Immature natural killer cell (primary cell): ENCODE results near the gene LMOD2. TPM values are rescaled to one million over a fixed set of nuclear protein-coding genes. Genes with fewer than 3 reads are reported as not detected.
A peak's percentile ranks its signal among the peaks of the same experiment; 100 is the strongest.

Source experiments
- DNase-seq, 3 donors: peaks; one replicate each; pipeline ENCODE4 v3.0.0; 2022; ENCODE audit warnings: mixed read lengths in 1 of 3
- H3K27ac Mint-ChIP-seq, 6 donors: one replicate each; pipeline ENCODE4 v1.8.0; 2020; ENCODE audit warnings: mixed read lengths in 6 of 6, mild to moderate bottlenecking in 5 of 6, inconsistent platforms in 4 of 6, moderate library complexity in 3 of 6
- H3K27me3 Mint-ChIP-seq, 3 donors: one replicate each; pipeline ENCODE4 v1.8.0; 2020 to 2021; ENCODE audit warnings: low read depth in 3 of 3, mild to moderate bottlenecking in 3 of 3, mixed read lengths in 3 of 3, moderate library complexity in 3 of 3, inconsistent platforms in 1 of 3
- H3K36me3 Mint-ChIP-seq, 3 donors: one replicate each; pipeline ENCODE4 v1.8.0; 2020; ENCODE audit warnings: mixed read lengths in 3 of 3, inconsistent platforms in 2 of 3, mild to moderate bottlenecking in 2 of 3
- H3K4me1 Mint-ChIP-seq, 2 donors: one replicate each; pipeline ENCODE4 v1.8.0; 2020; ENCODE audit warnings: inconsistent platforms in 2 of 2, mild to moderate bottlenecking in 2 of 2, mixed read lengths in 2 of 2, moderate library complexity in 1 of 2
- H3K4me3 Mint-ChIP-seq, 5 donors: one replicate each; pipeline ENCODE4 v1.8.0; 2020; ENCODE audit warnings: mild to moderate bottlenecking in 5 of 5, mixed read lengths in 5 of 5, inconsistent platforms in 3 of 5, moderate library complexity in 3 of 5
- H3K9me3 Mint-ChIP-seq, 6 donors: one replicate each; pipeline ENCODE4 v1.8.0; 2020; ENCODE audit warnings: mild to moderate bottlenecking in 6 of 6, mixed read lengths in 6 of 6, inconsistent platforms in 4 of 6, moderate library complexity in 3 of 6
- polyA plus RNA-seq, 3 donors: library from polyadenylated mRNA; unstranded; fragments of 300-500 nt; fragmentation: Illumina TruSeq; gene quantifications; one replicate each; pipeline ENCODE4 v1.2.3, GENCODE V29; 2021

The LMOD2 gene, protein sequence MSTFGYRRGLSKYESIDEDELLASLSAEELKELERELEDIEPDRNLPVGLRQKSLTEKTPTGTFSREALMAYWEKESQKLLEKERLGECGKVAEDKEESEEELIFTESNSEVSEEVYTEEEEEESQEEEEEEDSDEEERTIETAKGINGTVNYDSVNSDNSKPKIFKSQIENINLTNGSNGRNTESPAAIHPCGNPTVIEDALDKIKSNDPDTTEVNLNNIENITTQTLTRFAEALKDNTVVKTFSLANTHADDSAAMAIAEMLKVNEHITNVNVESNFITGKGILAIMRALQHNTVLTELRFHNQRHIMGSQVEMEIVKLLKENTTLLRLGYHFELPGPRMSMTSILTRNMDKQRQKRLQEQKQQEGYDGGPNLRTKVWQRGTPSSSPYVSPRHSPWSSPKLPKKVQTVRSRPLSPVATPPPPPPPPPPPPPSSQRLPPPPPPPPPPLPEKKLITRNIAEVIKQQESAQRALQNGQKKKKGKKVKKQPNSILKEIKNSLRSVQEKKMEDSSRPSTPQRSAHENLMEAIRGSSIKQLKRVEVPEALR
- not detected for polyA plus RNA-seq

DNA sequence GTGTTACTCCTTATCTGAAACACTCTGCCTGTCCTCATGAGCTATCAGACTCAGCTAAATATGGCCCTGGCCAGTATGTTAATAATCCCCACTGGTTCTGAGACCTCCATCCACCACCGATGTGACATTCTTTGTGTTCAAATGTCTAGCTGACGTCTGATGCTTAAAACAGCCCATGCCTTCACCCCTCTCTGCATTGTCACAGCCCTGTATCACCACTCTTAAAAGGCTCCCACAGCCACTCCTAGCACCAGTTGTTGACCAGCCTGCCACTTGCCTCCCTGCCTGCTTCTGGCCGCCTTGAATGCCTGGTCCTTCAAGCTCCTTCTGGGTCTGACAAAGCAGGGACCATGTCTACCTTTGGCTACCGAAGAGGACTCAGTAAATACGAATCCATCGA, at the start of gene LMOD2:
Gene LMOD2, plus strand, starts transcription at position 253 of the 400 bp plus-strand sequence. Its CDS starts 98 bp downstream, at position 351.
- peaks cover 0 to 13% (median 11%) of the 10 kb centered on the region in 3 donors for H3K27me3 Mint-ChIP-seq
- no peak within 1 kb of the TSS for H3K4me3 Mint-ChIP-seq
- H3K27ac Mint-ChIP-seq, result no peak within 1 kb of the TSS
- H3K36me3 Mint-ChIP-seq, result no peaks in the 10 kb centered on the region
- H3K4me1 Mint-ChIP-seq, result no peaks in the 10 kb centered on the region
- no peaks in the 10 kb centered on the region for H3K9me3 Mint-ChIP-seq
- no peak for DNase-seq

DNA sequence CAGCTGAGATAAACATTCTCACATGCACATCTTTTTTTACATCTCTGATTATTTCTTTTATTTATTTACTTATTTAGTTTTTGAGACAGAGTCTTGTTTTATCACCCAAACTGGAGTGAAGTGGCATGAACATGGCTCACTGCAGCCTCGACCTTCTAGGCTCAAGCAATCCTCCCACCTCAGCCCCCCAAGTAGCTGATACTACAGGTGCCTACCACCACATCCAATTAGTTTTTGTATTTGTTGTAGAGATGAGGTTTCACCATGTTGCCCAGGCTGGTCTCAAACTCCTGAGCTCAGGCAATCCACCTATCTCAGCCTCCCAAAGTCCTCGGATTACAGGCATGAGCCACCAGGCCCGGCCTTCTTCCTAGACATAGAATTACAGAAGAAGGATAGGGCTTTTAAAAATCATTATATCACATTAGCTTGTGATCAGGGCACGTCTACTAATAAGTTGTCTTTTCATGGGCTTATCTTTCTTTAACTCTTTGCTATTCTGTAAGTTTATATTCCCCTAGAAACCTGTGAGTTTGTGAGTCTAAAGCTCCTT, 48.2 kb upstream of the LMOD2 start:
- DNase-seq, result no peak
- Mint-ChIP-seq H3K4me1 (no peaks in the 10 kb centered on the region), H3K9me3 (no peaks in the 10 kb centered on the region), H3K4me3 (no peak overlapping the region), H3K36me3 (no peaks in the 10 kb centered on the region), H3K27me3 (peaks cover 2 to 4% (median 2%) of the 10 kb centered on the region in 3 donors), H3K27ac (no peak overlapping the region)

DNA sequence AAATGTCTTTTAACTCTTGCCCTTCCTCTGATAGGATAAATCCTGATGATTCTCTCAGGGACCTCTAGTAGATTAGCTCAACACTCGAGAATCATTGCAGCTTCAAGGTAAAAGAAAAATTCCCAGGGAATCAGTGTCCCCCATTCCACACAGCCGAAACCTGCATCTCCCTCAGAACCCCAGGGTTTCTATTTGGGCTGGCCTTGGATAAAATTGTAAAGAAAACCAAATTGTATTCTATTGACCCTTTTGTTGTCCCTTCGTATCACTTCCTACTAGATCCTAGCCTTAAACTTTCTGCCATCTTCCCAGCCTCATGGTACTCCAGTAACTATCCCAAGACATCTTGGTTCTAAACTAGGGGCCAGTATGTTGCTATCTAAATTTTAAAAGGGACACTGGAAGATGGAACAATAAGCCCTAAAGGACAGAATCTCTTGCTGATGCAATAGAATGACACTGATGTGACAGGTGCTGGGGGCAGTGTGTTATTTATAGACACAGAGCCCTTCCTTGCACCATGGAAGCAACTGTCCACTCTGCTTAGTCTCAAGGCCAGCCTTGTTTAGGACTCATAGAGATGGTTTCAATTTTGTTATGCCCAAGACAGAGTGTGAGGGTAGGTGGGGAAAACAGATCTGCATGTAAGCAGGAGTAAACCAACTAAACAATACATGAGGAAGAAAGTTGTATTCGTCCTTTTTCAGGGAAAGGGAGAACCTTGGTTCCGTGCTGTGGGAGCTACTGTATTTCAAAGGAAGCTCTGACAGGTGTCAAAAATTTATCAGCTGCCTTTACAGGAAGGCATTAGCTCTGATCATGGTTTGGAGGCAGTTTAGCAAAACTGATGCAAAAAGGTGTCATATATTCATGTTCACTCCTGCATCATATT, 46.4 kb upstream of the LMOD2 start:
- Mint-ChIP-seq H3K9me3 (no peaks in the 10 kb centered on the region), H3K36me3 (no peaks in the 10 kb centered on the region), H3K4me1 (no peaks in the 10 kb centered on the region), H3K4me3 (no peak overlapping the region), H3K27me3 (peaks cover 2 to 5% (median 2%) of the 10 kb centered on the region in 3 donors), H3K27ac (no peak overlapping the region)
- no peak for DNase-seq

- Mint-ChIP-seq H3K4me3 (no peak overlapping the region), H3K9me3 (no peaks in the 10 kb centered on the region), H3K27ac (no peak overlapping the region), H3K27me3 (peaks cover 2 to 5% (median 4%) of the 10 kb centered on the region in 3 donors), H3K36me3 (no peaks in the 10 kb centered on the region), H3K4me1 (no peaks in the 10 kb centered on the region)
- no peak for DNase-seq
Measured at GRCh38 chr7:123609883-123610239, 45.8 kb upstream of the LMOD2 start.

DNA sequence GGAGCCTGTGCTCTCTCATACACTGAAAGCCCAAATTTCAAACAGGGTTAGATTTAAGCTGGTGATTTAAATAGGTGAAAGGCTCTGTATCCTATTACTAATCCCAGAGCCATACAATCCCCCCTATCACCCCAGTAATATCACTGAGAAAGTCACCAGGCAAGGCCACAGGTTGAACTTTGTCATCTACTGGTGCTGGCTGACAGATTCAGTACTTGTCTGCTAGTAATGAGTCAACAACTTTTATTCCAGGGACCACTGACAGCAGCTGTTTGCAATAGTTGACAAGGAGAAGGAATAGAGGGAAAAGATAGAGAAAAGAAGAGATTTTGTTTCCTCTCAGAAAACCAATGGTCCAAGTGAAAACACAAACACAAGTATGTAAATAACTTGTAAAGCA, 43.6 kb upstream of the LMOD2 start:
- Mint-ChIP-seq H3K4me3 (no peak overlapping the region), H3K27ac (no peak overlapping the region), H3K9me3 (no peaks in the 10 kb centered on the region), H3K4me1 (no peaks in the 10 kb centered on the region), H3K36me3 (no peaks in the 10 kb centered on the region), H3K27me3 (peaks cover 2 to 5% (median 2%) of the 10 kb centered on the region in 3 donors)
- DNase-seq, result no peak

DNA sequence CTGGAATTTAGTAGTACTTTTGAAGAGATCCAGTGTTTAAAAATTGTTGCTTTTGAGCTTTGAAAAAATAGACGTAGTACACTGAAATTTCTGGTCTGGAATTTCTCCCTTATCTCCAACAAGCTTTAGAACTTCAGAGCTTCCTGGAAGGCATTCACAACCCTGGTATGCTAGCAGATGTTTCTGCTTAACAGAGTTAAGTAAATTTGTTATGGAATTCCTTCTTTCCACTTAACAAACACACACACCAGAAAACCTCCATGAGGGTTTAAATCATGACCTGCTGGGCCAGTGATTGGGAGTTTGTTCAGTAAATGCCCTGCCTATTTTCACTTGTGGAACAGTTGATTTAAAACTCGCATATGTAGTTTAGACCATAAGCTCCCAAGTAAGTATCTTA, 40.3 kb upstream of the LMOD2 start:
- H3K36me3 Mint-ChIP-seq, result no peaks in the 10 kb centered on the region
- H3K4me1 Mint-ChIP-seq, result no peaks in the 10 kb centered on the region
- no peak for DNase-seq
- no peak overlapping the region for H3K4me3 Mint-ChIP-seq
- H3K27me3 Mint-ChIP-seq, result peaks cover 2% of the 10 kb centered on the region in 3 donors
- no peak overlapping the region for H3K27ac Mint-ChIP-seq
- no peaks in the 10 kb centered on the region for H3K9me3 Mint-ChIP-seq

- Mint-ChIP-seq H3K4me3 (no peak overlapping the region), H3K9me3 (no peaks in the 10 kb centered on the region), H3K4me1 (no peaks in the 10 kb centered on the region), H3K27me3 (peaks cover 2% of the 10 kb centered on the region in 3 donors), H3K36me3 (no peaks in the 10 kb centered on the region), H3K27ac (no peak overlapping the region)
- no peak for DNase-seq
Measured at GRCh38 chr7:123616223-123616622, 39.4 kb upstream of the LMOD2 start.

DNA sequence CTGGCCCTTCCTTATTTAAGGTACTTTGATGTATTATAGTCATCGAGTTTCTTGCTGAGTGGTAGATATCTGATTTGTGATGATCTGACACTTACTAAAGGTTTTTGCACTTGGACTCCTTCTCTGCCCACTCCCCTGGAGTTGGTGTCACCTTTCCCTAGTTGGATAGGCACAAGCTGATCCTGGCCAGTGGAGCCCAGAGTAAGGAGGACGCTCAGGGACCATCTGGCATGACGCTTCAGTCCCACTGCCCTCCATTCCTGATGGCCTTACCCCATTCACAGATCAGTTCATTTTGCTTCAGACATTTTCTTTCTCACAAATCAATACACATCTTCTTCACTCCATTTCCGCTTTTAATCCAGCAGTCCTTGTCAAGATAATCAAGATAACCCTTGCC, 34.0 kb upstream of the LMOD2 start:
- H3K27me3 Mint-ChIP-seq, result peaks cover 2 to 5% (median 2%) of the 10 kb centered on the region in 3 donors

DNA sequence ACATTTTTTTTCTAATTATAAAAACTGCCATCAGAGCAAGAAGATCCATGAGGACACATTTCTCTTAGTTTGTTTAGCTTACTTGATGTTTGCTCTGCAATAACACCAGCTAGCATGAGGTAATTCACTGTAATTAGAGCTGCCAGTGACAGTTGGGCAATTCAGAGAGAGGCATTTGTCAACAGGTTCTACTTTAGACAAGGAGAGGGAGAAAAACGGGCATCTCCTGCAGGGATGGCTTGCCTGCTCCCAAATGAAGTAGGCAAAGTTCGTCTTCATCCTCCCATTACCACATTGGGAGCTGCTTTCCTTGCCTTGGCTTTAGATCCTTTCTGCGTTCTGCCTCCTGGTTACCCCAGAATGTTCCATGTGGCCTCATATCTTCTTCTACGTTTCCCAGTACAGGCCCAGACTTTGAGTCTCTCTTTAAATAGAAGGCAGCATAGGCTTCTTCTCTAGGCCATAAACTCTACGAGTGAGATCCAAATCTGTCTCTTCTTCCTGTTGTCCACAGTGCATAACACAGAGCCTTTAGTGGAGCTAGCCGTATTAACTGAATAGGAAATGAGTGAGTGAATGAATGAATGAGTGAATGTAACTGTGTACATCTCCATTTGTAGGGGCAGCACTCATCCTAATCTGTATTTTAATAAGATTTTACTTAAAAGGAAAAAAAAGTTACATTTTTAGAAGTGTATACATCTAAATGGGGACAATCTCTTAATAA, 32.8 kb upstream of the LMOD2 start:
- Mint-ChIP-seq H3K4me3 (no peak overlapping the region), H3K4me1 (no peaks in the 10 kb centered on the region), H3K36me3 (no peaks in the 10 kb centered on the region), H3K27me3 (peaks cover 2 to 5% (median 2%) of the 10 kb centered on the region in 3 donors), H3K9me3 (no peaks in the 10 kb centered on the region), H3K27ac (no peak overlapping the region)
- no peak for DNase-seq

More for the DNA sequence above, 34.0 kb upstream of the LMOD2 start:
- Mint-ChIP-seq H3K36me3 (no peaks in the 10 kb centered on the region), H3K27ac (no peak overlapping the region), H3K4me3 (no peak overlapping the region), H3K9me3 (no peaks in the 10 kb centered on the region), H3K4me1 (no peaks in the 10 kb centered on the region)
- DNase-seq, result no peak

- DNase-seq, result peak; percentile 15 to 39 (median 18)
Measured at GRCh38 chr7:123624527-123625183, 31.0 kb upstream of the LMOD2 start.

DNA sequence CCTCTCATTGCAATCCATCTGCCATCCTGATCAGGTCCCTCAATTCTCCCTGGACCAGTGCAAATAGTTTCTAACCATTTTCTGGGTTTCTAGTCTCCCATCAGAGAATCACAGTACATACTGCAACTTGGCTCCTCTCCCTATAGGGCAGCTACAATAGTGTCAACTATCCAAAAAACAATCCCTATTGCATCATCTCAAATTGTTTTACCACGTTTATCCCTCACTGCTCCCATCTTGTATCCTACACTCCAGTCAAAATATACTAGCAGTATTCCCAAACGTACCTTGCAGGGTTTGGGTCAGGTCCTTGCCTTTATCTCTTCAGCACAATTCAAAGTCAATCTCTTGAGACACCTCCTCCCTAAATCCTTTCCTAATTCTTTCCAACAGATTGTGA, 30.4 kb upstream of the LMOD2 start:
- no peaks in the 10 kb centered on the region for H3K9me3 Mint-ChIP-seq
- no peaks in the 10 kb centered on the region for H3K36me3 Mint-ChIP-seq
- H3K4me1 Mint-ChIP-seq, result no peaks in the 10 kb centered on the region
- H3K27ac Mint-ChIP-seq, result no peak overlapping the region
- DNase-seq, result no peak
- H3K27me3 Mint-ChIP-seq, result peaks cover 0 to 5% (median 2%) of the 10 kb centered on the region in 3 donors
- H3K4me3 Mint-ChIP-seq, result no peak overlapping the region

More at GRCh38 chr7:123624527-123625183, 31.0 kb upstream of the LMOD2 start:
- no peaks in the 10 kb centered on the region for H3K4me1 Mint-ChIP-seq
- H3K4me3 Mint-ChIP-seq, result no peak overlapping the region
- no peak overlapping the region for H3K27ac Mint-ChIP-seq
- H3K36me3 Mint-ChIP-seq, result no peaks in the 10 kb centered on the region
- H3K9me3 Mint-ChIP-seq, result no peaks in the 10 kb centered on the region
- H3K27me3 Mint-ChIP-seq, result peaks cover 0 to 5% (median 2%) of the 10 kb centered on the region in 3 donors

- no peaks in the 10 kb centered on the region for H3K4me1 Mint-ChIP-seq
- DNase-seq, result no peak
- H3K27ac Mint-ChIP-seq, result no peak overlapping the region
- H3K4me3 Mint-ChIP-seq, result no peak overlapping the region
- no peaks in the 10 kb centered on the region for H3K36me3 Mint-ChIP-seq
- H3K27me3 Mint-ChIP-seq, result peaks cover 0 to 5% (median 2%) of the 10 kb centered on the region in 3 donors
- no peaks in the 10 kb centered on the region for H3K9me3 Mint-ChIP-seq
Measured at GRCh38 chr7:123627851-123628250, 27.8 kb upstream of the LMOD2 start.

DNA sequence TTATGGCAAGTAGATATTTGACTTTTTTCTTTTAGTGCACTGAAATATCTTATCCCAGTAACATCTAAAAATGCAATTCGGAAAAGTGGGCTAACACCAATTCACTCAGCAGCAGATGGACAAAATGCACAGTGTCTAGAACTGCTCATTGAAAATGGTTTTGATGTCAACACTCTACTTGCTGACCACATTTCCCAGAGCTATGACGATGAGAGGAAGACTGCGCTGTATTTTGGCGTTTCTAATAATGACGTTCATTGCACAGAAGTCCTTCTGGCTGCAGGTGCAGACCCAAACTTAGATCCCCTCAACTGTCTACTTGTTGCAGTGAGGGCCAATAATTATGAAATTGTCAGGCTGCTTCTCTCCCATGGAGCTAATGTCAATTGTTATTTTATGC, 26.8 kb upstream of the LMOD2 start:
- Mint-ChIP-seq H3K4me1 (no peaks in the 10 kb centered on the region), H3K27me3 (peaks cover 0 to 5% (median 2%) of the 10 kb centered on the region in 3 donors), H3K4me3 (no peak overlapping the region), H3K36me3 (no peaks in the 10 kb centered on the region), H3K27ac (no peak overlapping the region), H3K9me3 (no peaks in the 10 kb centered on the region)
- DNase-seq, result no peak
